HEK293 (cell line): Measurements from ENCODE around the gene PPP1R1B.
A peak's percentile ranks its signal among the peaks of the same experiment; 100 is the strongest.

Source experiments
- OSR2 ChIP-seq: fragments of 450-650 bp; formaldehyde crosslinking; IDR thresholded peaks from 2 replicates; pipeline ENCODE4 v1.5.1; 2016; ENCODE audit warnings: missing biosample characterization, missing genetic modification characterization
- TCF7L2 ChIP-seq: IDR thresholded peaks from 2 replicates; pipeline ENCODE4 v1.6.1; 2011; ENCODE audit warnings: low read depth, mild to moderate bottlenecking, inconsistent platforms, low read length, moderate library complexity, borderline replicate concordance
- ZEB2 ChIP-seq: fragments of 450-650 bp; formaldehyde crosslinking; IDR thresholded peaks from 2 replicates; pipeline ENCODE4 v1.5.1; 2016; ENCODE audit warnings: missing biosample characterization, missing genetic modification characterization
- ZFP69B ChIP-seq: fragments of 450-650 bp; formaldehyde crosslinking; IDR thresholded peaks from 2 replicates; pipeline ENCODE4 v1.5.1; 2016; ENCODE audit warnings: missing biosample characterization, missing genetic modification characterization
- ZNF121 ChIP-seq: fragments of 450-650 bp; formaldehyde crosslinking; IDR thresholded peaks from 2 replicates; pipeline ENCODE4 v1.5.1; 2016; ENCODE audit warnings: missing biosample characterization, missing genetic modification characterization
- ZNF132 ChIP-seq: fragments of 450-650 bp; formaldehyde crosslinking; IDR thresholded peaks from 2 replicates; pipeline ENCODE4 v1.5.1; 2017; ENCODE audit warnings: missing biosample characterization, missing genetic modification characterization, borderline replicate concordance
- ZNF138 ChIP-seq: fragments of 450-650 bp; formaldehyde crosslinking; IDR thresholded peaks from 2 replicates; pipeline ENCODE4 v1.5.1; 2016; ENCODE audit warnings: missing biosample characterization, missing genetic modification characterization, borderline replicate concordance
- ZNF146 ChIP-seq: fragments of 450-650 bp; formaldehyde crosslinking; IDR thresholded peaks from 2 replicates; pipeline ENCODE4 v1.5.1; 2016; ENCODE audit warnings: missing biosample characterization, missing genetic modification characterization
- ZNF18 ChIP-seq: fragments of 450-650 bp; formaldehyde crosslinking; IDR thresholded peaks from 2 replicates; pipeline ENCODE4 v1.5.1; 2016; ENCODE audit warnings: missing biosample characterization, missing genetic modification characterization
- ZNF184 ChIP-seq: fragments of 450-650 bp; IDR thresholded peaks from 2 replicates; pipeline ENCODE4 v1.5.1; 2018; ENCODE audit warnings: missing biosample characterization, mild to moderate bottlenecking, missing genetic modification characterization
- ZNF248 ChIP-seq: fragments of 450-650 bp; formaldehyde crosslinking; IDR thresholded peaks from 2 replicates; pipeline ENCODE4 v1.5.1; 2017; ENCODE audit warnings: missing biosample characterization, missing genetic modification characterization
- ZNF302 ChIP-seq: fragments of 450-650 bp; formaldehyde crosslinking; IDR thresholded peaks from 2 replicates; pipeline ENCODE4 v1.5.1; 2016; ENCODE audit warnings: missing biosample characterization, missing genetic modification characterization, low read depth
- ZNF324 ChIP-seq: fragments of 450-650 bp; formaldehyde crosslinking; IDR thresholded peaks from 2 replicates; pipeline ENCODE4 v1.5.1; 2016; ENCODE audit warnings: missing biosample characterization, missing genetic modification characterization
- ZNF350 ChIP-seq: fragments of 450-650 bp; formaldehyde crosslinking; IDR thresholded peaks from 2 replicates; pipeline ENCODE4 v1.5.0; 2017; ENCODE audit warnings: missing biosample characterization, mild to moderate bottlenecking, missing genetic modification characterization
- ZNF394 ChIP-seq: fragments of 450-650 bp; formaldehyde crosslinking; IDR thresholded peaks from 2 replicates; pipeline ENCODE4 v1.5.1; 2016; ENCODE audit warnings: missing biosample characterization, missing genetic modification characterization, mild to moderate bottlenecking, moderate library complexity, borderline replicate concordance
- ZNF501 ChIP-seq: fragments of 450-650 bp; formaldehyde crosslinking; IDR thresholded peaks from 2 replicates; pipeline ENCODE4 v1.5.1; 2016; ENCODE audit warnings: missing biosample characterization, missing genetic modification characterization
- ZNF530 ChIP-seq: fragments of 450-650 bp; formaldehyde crosslinking; IDR thresholded peaks from 2 replicates; pipeline ENCODE4 v1.5.1; 2016; ENCODE audit warnings: low read depth, missing biosample characterization, missing genetic modification characterization
- ZNF555 ChIP-seq: fragments of 450-650 bp; formaldehyde crosslinking; conservative IDR thresholded peaks from 2 replicates; pipeline ENCODE4 v1.5.1; 2017; ENCODE audit warnings: missing biosample characterization, mild to moderate bottlenecking, missing genetic modification characterization, inconsistent platforms
- ZNF610 ChIP-seq: fragments of 450-650 bp; formaldehyde crosslinking; IDR thresholded peaks from 2 replicates; pipeline ENCODE4 v1.5.1; 2016; ENCODE audit warnings: missing biosample characterization, missing genetic modification characterization, borderline replicate concordance
- ZNF626 ChIP-seq: fragments of 450-650 bp; sonication (Bioruptor Pico); formaldehyde crosslinking; IDR thresholded peaks from 2 replicates; pipeline ENCODE4 v1.5.1; 2018; ENCODE audit warnings: missing biosample characterization, missing genetic modification characterization, inconsistent platforms
- ZNF629 ChIP-seq: fragments of 450-650 bp; formaldehyde crosslinking; IDR thresholded peaks from 2 replicates; pipeline ENCODE4 v1.5.1; 2017; ENCODE audit warnings: missing biosample characterization, missing genetic modification characterization
- ZNF639 ChIP-seq: fragments of 450-650 bp; formaldehyde crosslinking; IDR thresholded peaks from 2 replicates; pipeline ENCODE4 v1.5.1; 2016; ENCODE audit warnings: missing biosample characterization, missing genetic modification characterization
- ZNF670 ChIP-seq: fragments of 450-650 bp; formaldehyde crosslinking; IDR thresholded peaks from 2 replicates; pipeline ENCODE4 v1.5.1; 2016; ENCODE audit warnings: missing biosample characterization, missing genetic modification characterization, low read depth
- ZNF792 ChIP-seq: fragments of 450-650 bp; formaldehyde crosslinking; IDR thresholded peaks from 2 replicates; pipeline ENCODE4 v1.5.1; 2016; ENCODE audit warnings: missing biosample characterization, missing genetic modification characterization
- ZNF830 ChIP-seq: fragments of 450-650 bp; IDR thresholded peaks from 2 replicates; pipeline ENCODE4 v1.5.0; 2018; ENCODE audit warnings: missing biosample characterization, missing genetic modification characterization, low read depth, mild to moderate bottlenecking, moderate library complexity
- ZNF837 ChIP-seq: fragments of 450-650 bp; formaldehyde crosslinking; IDR thresholded peaks from 2 replicates; pipeline ENCODE4 v1.5.1; 2016; ENCODE audit warnings: missing biosample characterization, missing genetic modification characterization
- TF ChIP-seq, protein P1 (sequence below): fragments of 450-650 bp; formaldehyde crosslinking; IDR thresholded peaks from 2 replicates; pipeline ENCODE4 v1.5.1; 2016; ENCODE audit warnings: missing biosample characterization, missing genetic modification characterization
- TF ChIP-seq, protein P2 (sequence below): fragments of 450-650 bp; formaldehyde crosslinking; IDR thresholded peaks from 2 replicates; pipeline ENCODE4 v1.5.1; 2017; ENCODE audit warnings: missing biosample characterization, missing genetic modification characterization
- TF ChIP-seq, protein P3 (sequence below): fragments of 450-650 bp; formaldehyde crosslinking; IDR thresholded peaks from 2 replicates; pipeline ENCODE4 v1.5.1; 2016; ENCODE audit warnings: missing biosample characterization, missing genetic modification characterization
- TF ChIP-seq, protein P4 (sequence below): fragments of 450-650 bp; formaldehyde crosslinking; IDR thresholded peaks from 2 replicates; pipeline ENCODE4 v1.5.1; 2017; ENCODE audit warnings: missing biosample characterization, missing genetic modification characterization

The PPP1R1B gene

DNA sequence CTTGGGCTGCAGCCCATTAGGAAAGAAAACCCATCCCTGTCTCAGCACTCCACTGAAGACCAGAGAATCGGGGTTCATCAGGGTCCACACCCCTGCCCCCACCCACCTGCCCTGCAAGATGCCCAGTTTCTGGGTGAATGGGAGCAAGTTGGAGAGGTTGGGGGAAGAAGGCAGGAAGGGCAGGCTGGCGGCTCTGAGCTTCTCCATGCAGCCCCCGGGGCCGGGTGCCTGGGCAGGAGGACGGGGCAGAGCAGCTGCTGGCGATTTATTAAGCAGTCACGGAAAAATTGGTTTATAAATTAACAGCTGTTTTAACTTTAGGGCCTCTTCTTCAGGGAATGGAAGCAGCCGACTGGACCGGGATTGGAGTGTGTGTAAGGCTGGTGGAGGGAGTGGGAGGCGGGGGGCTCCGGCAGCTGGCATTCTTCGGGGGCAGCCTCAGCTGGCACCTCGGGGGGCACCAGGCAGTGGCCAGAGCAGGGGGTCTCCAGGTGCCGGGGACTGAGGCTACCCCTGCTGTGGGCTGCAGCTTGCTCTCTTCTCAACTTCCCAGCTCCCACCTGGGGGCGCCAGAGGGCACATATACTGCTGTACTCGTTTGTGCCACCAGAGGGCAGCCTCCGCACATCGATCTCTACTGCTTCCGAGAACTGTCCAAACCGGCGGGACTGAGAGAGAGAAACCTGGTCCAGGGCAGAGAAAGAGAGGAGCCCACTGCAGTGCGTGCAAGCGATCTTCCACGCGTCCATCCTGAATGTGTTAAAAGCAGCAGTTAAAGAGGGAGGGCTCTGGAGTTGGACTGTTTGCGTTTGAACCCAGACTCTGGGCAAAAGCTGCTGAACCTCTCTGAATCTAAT, 5.0 kb upstream of the PPP1R1B start (continued):
- no peak for TF ChIP-seq ZNF610 (tag by site-specific recombination)
- no peak for TF ChIP-seq ZNF394
- TF ChIP-seq ZEB2 (tag by site-specific recombination) = peak; percentile 50
- no peak for TF ChIP-seq ZNF530
- no peak for TF ChIP-seq ZNF121 (tag by site-specific recombination)
- TF ChIP-seq ZNF837 (tag by site-specific recombination) = no peak
- no peak for TF ChIP-seq ZNF555 (tag by site-specific recombination)
- no peak for TF ChIP-seq ZNF248 (tag by site-specific recombination)
- no peak for TF ChIP-seq ZNF146 (tag by site-specific recombination)
- no peak for TF ChIP-seq TCF7L2
- TF ChIP-seq ZNF501 = 0 out of 2 replicates have a peak, but pooled peaks have one; percentile 39
- TF ChIP-seq, protein P1, sequence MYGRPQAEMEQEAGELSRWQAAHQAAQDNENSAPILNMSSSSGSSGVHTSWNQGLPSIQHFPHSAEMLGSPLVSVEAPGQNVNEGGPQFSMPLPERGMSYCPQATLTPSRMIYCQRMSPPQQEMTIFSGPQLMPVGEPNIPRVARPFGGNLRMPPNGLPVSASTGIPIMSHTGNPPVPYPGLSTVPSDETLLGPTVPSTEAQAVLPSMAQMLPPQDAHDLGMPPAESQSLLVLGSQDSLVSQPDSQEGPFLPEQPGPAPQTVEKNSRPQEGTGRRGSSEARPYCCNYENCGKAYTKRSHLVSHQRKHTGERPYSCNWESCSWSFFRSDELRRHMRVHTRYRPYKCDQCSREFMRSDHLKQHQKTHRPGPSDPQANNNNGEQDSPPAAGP (tag by site-specific recombination) = peak; percentile 62; the same call in 1 of the 2 replicates
- TF ChIP-seq, protein P2, sequence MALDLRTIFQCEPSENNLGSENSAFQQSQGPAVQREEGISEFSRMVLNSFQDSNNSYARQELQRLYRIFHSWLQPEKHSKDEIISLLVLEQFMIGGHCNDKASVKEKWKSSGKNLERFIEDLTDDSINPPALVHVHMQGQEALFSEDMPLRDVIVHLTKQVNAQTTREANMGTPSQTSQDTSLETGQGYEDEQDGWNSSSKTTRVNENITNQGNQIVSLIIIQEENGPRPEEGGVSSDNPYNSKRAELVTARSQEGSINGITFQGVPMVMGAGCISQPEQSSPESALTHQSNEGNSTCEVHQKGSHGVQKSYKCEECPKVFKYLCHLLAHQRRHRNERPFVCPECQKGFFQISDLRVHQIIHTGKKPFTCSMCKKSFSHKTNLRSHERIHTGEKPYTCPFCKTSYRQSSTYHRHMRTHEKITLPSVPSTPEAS (tag by site-specific recombination) = peak; percentile 12; the same call in 1 of the 2 replicates
- TF ChIP-seq ZFP69B (tag by site-specific recombination) = peak; percentile 36; the same call in 1 of the 2 replicates
- no peak for TF ChIP-seq ZNF350
- TF ChIP-seq ZNF324 (tag by site-specific recombination) = peak; percentile 80; the same call in 1 of the 2 replicates
- TF ChIP-seq, protein P3, sequence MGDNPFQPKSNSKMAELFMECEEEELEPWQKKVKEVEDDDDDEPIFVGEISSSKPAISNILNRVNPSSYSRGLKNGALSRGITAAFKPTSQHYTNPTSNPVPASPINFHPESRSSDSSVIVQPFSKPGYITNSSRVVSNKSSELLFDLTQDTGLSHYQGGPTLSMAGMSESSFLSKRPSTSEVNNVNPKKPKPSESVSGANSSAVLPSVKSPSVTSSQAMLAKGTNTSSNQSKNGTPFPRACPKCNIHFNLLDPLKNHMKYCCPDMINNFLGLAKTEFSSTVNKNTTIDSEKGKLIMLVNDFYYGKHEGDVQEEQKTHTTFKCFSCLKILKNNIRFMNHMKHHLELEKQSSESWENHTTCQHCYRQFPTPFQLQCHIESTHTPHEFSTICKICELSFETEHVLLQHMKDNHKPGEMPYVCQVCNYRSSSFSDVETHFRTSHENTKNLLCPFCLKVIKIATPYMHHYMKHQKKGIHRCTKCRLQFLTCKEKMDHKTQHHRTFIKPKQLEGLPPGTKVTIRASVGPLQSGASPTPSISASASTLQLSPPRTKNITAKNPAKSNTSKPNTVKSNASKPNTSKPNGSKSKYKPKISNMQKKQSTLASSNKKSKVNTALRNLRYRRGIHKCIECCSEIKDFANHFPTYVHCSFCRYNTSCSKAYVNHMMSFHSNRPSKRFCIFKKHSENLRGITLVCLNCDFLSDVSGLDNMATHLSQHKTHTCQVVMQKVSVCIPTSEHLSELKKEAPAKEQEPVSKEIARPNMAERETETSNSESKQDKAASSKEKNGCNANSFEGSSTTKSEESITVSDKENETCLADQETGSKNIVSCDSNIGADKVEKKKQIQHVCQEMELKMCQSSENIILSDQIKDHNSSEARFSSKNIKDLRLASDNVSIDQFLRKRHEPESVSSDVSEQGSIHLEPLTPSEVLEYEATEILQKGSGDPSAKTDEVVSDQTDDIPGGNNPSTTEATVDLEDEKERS (tag by site-specific recombination) = no peak
- TF ChIP-seq ZNF792 (tag by site-specific recombination) = no peak
- TF ChIP-seq ZNF670 (tag by site-specific recombination) = no peak
- TF ChIP-seq ZNF302 (tag by site-specific recombination) = no peak
- no peak for TF ChIP-seq ZNF138 (tag by site-specific recombination)
- TF ChIP-seq ZNF18 (tag by site-specific recombination) = no peak
- no peak for TF ChIP-seq OSR2 (tag by site-specific recombination)
- no peak for TF ChIP-seq ZNF132 (tag by site-specific recombination)
- TF ChIP-seq ZNF629 (tag by site-specific recombination) = peak; percentile 35
- peak; percentile 77 for TF ChIP-seq ZNF639 (tag by site-specific recombination)
- no peak for TF ChIP-seq ZNF184
- no peak for TF ChIP-seq ZNF626 (tag by site-specific recombination)
- TF ChIP-seq, protein P4, sequence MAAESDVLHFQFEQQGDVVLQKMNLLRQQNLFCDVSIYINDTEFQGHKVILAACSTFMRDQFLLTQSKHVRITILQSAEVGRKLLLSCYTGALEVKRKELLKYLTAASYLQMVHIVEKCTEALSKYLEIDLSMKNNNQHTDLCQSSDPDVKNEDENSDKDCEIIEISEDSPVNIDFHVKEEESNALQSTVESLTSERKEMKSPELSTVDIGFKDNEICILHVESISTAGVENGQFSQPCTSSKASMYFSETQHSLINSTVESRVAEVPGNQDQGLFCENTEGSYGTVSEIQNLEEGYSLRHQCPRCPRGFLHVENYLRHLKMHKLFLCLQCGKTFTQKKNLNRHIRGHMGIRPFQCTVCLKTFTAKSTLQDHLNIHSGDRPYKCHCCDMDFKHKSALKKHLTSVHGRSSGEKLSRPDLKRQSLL (tag by site-specific recombination) = no peak
- TF ChIP-seq ZNF830 = no peak
